HG02642 (cell line): ENCODE results near the gene UPB1.
"Not testable (repeated sequence)": the region's sequence is repeated elsewhere in the genome, so short reads cannot be mapped to it uniquely, and the experiment has no call there.

Source experiments
- ATAC-seq: cut with Tn5 transposase; IDR thresholded peaks from one replicate; pipeline ENCODE4 v1.9.1; 2021; ENCODE audit warnings: mild to moderate bottlenecking; ENCODE audit not compliant: unreplicated experiment, poor library complexity

Gene UPB1

GRCh38 chr22:24523873-24524272 lies 28.7 kb downstream of the UPB1 start:
- no peak for ATAC-seq

GRCh38 chr22:24525416-24526037 lies 30.4 kb downstream of the UPB1 start:
- ATAC-seq, result peak; percentile 68

GRCh38 chr22:24526191-24526590 lies 31.1 kb downstream of the UPB1 start:
- ATAC-seq, result no peak

- no peak for ATAC-seq
Measured at GRCh38 chr22:24529898-24530297, 34.8 kb downstream of the UPB1 start.

- not testable (repeated sequence) for ATAC-seq
Measured at GRCh38 chr22:24530968-24531367, 35.8 kb downstream of the UPB1 start.

- no peak for ATAC-seq
Measured at GRCh38 chr22:24532075-24532474, 36.9 kb downstream of the UPB1 start.

GRCh38 chr22:24535348-24535747 lies 40.2 kb downstream of the UPB1 start:
- ATAC-seq, result no peak

- ATAC-seq, result no peak
Measured at GRCh38 chr22:24536089-24536488, 41.0 kb downstream of the UPB1 start.

GRCh38 chr22:24540470-24540869 lies 45.3 kb downstream of the UPB1 start:
- ATAC-seq, result no peak

GRCh38 chr22:24541681-24542515 lies 46.8 kb downstream of the UPB1 start:
- ATAC-seq, result no peak

- ATAC-seq, result no peak
Measured at GRCh38 chr22:24542641-24543040, 47.5 kb downstream of the UPB1 start.

- ATAC-seq, result no peak
Measured at GRCh38 chr22:24543185-24543601, 48.1 kb downstream of the UPB1 start.

GRCh38 chr22:24543679-24544243 lies 48.6 kb downstream of the UPB1 start:
- no peak for ATAC-seq

- no peak for ATAC-seq
Measured at GRCh38 chr22:24548812-24549211, 53.7 kb downstream of the UPB1 start.

GRCh38 chr22:24550028-24550901 lies 55.1 kb downstream of the UPB1 start:
- no peak for ATAC-seq

GRCh38 chr22:24550902-24551435 lies 55.8 kb downstream of the UPB1 start:
- no peak for ATAC-seq

GRCh38 chr22:24552503-24553286 lies 57.6 kb downstream of the UPB1 start:
- ATAC-seq, result not testable (repeated sequence)

GRCh38 chr22:24553597-24554312 lies 58.6 kb downstream of the UPB1 start:
- no peak for ATAC-seq
